ENCODE measurements around the gene ZNF691.
"Not testable (repeated sequence)": the region's sequence is repeated elsewhere in the genome, so short reads cannot be mapped to it uniquely, and the experiment has no call there.

Gene ZNF691

DNA sequence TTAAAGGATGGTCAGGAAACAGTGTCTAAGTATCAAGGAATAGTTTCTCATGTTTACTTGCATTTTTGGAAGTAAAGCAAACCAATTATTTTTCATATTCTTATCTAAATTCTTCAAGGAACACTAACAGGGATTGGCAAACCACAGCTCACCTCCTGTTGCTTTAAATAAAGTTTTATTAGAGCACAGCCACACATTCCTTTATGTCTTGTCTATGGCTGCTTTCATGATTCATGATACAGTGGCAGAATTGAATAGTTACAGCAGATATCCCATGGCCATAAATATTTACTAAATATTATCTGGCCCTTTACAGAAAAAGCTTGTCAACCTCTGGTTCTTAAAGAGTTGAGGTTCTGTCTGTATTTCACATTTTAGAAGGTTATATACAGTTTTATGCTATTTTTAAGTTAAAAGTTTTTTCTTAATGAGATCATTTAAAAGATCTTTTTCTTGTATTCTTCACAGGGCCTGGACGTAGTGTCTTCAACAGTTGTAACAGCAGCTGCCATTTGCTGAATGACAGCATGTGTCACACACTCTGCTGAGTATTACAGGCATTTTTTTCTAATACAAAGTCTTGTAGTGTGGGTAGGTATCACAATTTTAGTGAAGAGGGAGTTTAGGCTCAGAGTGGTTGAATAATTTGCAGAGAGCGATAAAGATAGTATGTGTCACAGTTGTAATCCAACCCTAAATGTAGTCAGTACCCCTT, 2.6 kb downstream of the ZNF691 start:
- H3K4me3 ChIP-seq (ENCODE audit: low read depth, low read length), result no peak overlapping the region
- TF ChIP-seq, protein P1, sequence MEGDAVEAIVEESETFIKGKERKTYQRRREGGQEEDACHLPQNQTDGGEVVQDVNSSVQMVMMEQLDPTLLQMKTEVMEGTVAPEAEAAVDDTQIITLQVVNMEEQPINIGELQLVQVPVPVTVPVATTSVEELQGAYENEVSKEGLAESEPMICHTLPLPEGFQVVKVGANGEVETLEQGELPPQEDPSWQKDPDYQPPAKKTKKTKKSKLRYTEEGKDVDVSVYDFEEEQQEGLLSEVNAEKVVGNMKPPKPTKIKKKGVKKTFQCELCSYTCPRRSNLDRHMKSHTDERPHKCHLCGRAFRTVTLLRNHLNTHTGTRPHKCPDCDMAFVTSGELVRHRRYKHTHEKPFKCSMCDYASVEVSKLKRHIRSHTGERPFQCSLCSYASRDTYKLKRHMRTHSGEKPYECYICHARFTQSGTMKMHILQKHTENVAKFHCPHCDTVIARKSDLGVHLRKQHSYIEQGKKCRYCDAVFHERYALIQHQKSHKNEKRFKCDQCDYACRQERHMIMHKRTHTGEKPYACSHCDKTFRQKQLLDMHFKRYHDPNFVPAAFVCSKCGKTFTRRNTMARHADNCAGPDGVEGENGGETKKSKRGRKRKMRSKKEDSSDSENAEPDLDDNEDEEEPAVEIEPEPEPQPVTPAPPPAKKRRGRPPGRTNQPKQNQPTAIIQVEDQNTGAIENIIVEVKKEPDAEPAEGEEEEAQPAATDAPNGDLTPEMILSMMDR (IDR thresholded peaks at IDR 0.05; ENCODE audit: borderline replicate concordance, insufficient read depth, low read depth, low read length), result no peak

DNA sequence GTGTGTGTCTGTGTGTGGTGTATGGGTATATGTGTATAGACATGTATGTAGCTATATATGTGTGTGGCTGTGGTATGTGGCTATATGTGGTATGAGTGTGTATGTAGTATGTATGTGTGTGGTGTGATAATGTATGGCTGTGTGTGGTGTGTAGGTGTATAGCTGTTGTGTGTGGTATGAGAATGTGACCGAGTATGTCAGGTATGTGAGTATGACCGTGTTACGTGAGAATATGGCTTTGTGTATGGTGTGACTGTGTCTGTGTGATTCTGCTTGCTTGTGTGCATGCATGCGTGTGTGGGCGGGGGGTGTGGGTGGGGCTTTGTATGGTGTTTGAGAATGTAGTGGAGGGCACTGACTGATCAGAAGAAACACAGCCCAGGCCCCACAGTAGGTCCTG, 3.5 kb downstream of the ZNF691 start:
- no peak overlapping the region for H3K4me3 ChIP-seq (ENCODE audit: low read depth, low read length)
- TF ChIP-seq, protein P1 (IDR thresholded peaks at IDR 0.05; ENCODE audit: borderline replicate concordance, insufficient read depth, low read depth, low read length), result no peak

DNA sequence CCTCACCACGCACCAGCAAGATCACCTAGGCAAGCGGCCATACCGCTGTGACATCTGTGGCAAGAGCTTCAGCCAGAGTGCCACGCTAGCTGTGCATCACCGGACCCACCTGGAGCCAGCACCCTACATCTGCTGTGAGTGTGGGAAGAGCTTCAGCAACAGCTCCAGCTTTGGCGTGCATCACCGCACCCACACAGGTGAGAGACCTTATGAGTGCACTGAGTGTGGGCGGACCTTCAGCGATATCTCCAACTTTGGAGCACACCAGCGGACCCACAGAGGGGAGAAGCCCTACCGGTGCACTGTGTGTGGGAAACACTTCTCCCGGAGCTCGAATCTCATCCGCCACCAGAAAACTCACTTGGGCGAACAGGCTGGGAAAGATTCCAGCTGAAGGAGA, 5.0 kb downstream of the ZNF691 start:
- no peak overlapping the region for H3K4me3 ChIP-seq (ENCODE audit: low read depth, low read length)
- TF ChIP-seq, protein P1 (IDR thresholded peaks at IDR 0.05; ENCODE audit: borderline replicate concordance, insufficient read depth, low read depth, low read length), result no peak

DNA sequence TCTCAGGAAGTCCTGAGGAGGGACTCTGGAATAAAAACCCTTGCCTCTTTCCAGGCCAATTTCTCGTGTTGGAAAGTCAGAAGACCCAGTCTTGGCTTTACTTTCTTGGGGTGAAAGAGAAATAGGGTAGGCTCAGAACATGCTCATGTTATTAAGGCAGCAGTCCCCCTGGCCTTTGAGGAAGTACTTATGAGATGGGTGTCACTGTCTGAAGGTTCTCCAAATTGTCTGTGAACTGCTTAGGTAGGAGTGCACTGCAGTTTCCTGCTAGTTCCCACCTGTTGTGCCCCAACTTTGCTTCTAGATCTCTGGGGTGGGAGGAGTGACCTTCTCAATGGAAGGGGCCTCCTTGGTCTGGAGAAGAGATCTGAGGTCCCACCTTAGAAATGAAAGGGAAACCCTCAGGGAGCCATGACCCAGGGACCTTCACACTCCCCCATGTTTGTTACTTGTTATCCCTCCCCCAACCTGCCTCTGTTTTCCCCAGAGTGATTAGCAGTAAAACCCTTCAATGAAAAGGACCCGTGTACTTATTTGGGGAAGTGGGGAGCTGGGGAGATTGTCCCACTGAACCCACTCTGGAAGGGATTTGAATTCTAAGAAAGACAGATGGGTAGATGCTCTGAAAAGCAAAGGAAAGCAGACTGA, 5.7 kb downstream of the ZNF691 start:
- TF ChIP-seq, protein P1 (IDR thresholded peaks at IDR 0.05; ENCODE audit: borderline replicate concordance, insufficient read depth, low read depth, low read length), result no peak

DNA sequence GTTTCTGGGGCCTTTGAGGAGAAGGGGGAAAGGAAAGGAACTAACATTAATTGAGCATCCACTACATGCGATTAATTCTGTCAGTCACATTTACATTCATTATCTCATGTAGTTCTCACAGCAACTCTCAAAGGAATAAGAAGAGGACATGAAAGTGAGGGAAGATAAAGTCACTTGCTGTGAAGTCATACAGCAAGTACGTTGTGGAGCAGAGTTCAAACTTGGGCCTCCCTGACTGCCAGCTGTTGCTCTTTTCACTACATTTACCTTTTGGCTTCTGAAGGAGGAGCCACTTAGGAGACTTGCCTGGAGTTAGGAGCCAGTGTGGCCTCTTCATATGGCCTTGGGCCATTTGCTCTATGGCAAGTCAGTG, 6.2 kb downstream of the ZNF691 start:
- TF ChIP-seq, protein P1 (IDR thresholded peaks at IDR 0.05; ENCODE audit: borderline replicate concordance, insufficient read depth, low read depth, low read length), result no peak
- no peak overlapping the region for H3K4me3 ChIP-seq (ENCODE audit: low read depth, low read length)

More for the DNA sequence above, 5.7 kb downstream of the ZNF691 start:
- H3K4me3 ChIP-seq (ENCODE audit: low read depth, low read length), result no peak overlapping the region

DNA sequence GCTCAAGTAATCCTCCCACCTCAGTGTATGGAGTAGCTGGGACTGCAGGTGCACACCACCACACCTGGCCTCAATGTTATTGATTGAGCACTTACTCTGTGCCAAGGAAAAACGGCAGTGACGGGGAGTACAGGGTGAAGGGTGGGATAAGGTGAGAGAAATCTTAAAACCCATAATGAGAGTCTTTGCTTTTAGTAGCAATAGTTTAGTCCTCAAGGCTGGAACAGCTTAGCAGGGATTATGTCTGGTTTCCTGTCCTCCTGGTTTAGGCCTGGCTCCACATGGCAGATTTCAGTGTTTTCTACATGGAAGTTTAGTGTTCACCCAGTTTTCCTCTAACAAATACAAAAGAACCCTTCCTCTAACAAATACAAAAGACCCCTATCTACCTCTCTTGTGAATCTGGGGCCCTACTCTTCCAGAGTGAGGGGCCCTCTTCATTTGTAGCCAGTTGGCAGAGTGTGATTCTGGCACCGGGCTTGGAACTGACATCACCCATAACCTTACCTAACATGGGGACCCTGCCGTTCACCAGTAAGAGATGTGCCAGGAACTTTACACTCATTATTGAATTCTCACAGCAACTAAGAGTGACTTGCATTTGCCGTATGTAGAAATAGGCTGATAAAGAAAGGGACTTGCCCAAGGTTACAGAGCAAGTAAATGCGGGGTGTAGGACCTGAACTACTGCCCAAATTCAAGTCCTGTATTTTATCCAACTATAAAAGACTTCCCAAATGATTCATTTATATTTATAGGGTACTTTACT, 6.9 kb downstream of the ZNF691 start:
- no peak overlapping the region for H3K4me3 ChIP-seq (ENCODE audit: low read depth, low read length)
- TF ChIP-seq, protein P1 (IDR thresholded peaks at IDR 0.05; ENCODE audit: borderline replicate concordance, insufficient read depth, low read depth, low read length), result no peak

DNA sequence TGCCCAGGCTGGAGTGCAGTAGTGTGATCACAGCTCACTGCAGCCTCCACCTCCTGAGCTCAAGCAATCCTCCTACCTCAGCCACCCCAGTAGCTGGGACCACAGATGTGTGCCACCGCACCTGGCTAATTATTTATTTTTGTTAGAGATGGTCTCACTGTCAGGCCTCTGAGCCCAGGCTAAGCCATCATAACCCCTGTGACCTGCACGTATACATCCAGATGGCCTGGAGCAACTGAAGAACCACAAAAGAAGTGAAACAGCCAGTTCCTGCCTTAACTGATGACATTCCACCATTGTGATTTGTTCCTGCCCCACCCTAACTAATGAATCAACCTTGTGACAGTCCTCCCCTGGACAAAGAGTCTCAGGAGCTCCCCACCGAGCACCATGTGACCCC, 10.1 kb downstream of the ZNF691 start:
- not testable (repeated sequence) for H3K4me3 ChIP-seq (ENCODE audit: low read depth, low read length)

DNA sequence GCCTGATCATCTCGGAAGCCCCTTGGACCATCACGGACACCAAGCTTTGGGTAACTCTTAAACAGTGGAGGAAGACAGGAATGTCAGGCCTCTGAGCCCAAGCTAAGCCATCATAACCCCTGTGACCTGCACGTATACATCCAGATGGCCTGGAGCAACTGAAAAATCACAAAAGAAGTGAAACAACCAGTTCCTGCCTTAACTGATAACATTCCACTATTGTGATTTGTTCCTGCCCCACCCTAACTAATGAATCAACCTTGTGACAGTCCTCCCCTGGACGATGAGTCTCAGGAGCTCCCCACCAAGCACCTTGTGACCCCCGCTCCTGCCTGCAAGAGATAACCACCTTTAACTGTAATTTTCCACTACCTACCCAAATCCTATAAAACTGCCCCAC, 13.0 kb downstream of the ZNF691 start:
- not testable (repeated sequence) for H3K4me3 ChIP-seq (ENCODE audit: low read depth, low read length)
